ENCODE measurements around the gene ATP8A2.

The ATP8A2 gene

GRCh38 chr13:25421612-25422011 lies 49.8 kb downstream of the ATP8A2 start:
- in situ Hi-C loops (cut with MboI; ENCODE audit: low sequenced_read_pairs, unreplicated experiment) = no loop called here

GRCh38 chr13:25422153-25422552 lies 50.4 kb downstream of the ATP8A2 start:
- in situ Hi-C loops (cut with MboI; ENCODE audit: low sequenced_read_pairs, unreplicated experiment) = no loop called here
- no peak for TF ChIP-seq CTCF (IDR thresholded peaks at IDR 0.05; ENCODE audit: borderline replicate concordance, control extremely low read depth, extremely low read depth, insufficient read depth, missing control alignments)
- DNase-seq (ENCODE audit: low spot score) = no peak

More at GRCh38 chr13:25421612-25422011, 49.8 kb downstream of the ATP8A2 start:
- no peak for TF ChIP-seq CTCF (IDR thresholded peaks at IDR 0.05; ENCODE audit: borderline replicate concordance, control extremely low read depth, extremely low read depth, insufficient read depth, missing control alignments)
- DNase-seq (ENCODE audit: low spot score) = no peak

GRCh38 chr13:25423831-25424230 lies 52.1 kb downstream of the ATP8A2 start:
- no peak for DNase-seq (ENCODE audit: low spot score)
- in situ Hi-C loops (cut with MboI; ENCODE audit: low sequenced_read_pairs, unreplicated experiment) = no loop called here
- no peak for TF ChIP-seq CTCF (IDR thresholded peaks at IDR 0.05; ENCODE audit: borderline replicate concordance, control extremely low read depth, extremely low read depth, insufficient read depth, missing control alignments)

- DNase-seq (ENCODE audit: low spot score) = no peak
- no peak for TF ChIP-seq CTCF (IDR thresholded peaks at IDR 0.05; ENCODE audit: borderline replicate concordance, control extremely low read depth, extremely low read depth, insufficient read depth, missing control alignments)
- in situ Hi-C loops (cut with MboI; ENCODE audit: low sequenced_read_pairs, unreplicated experiment) = no loop called here
These were observed 57.7 kb downstream of the ATP8A2 start for GRCh38 chr13:25429466-25429865.

GRCh38 chr13:25432691-25433090 lies 60.9 kb downstream of the ATP8A2 start:
- in situ Hi-C loops (cut with MboI; ENCODE audit: low sequenced_read_pairs, unreplicated experiment) = no loop called here
- TF ChIP-seq CTCF (IDR thresholded peaks at IDR 0.05; ENCODE audit: borderline replicate concordance, control extremely low read depth, extremely low read depth, insufficient read depth, missing control alignments) = no peak
- no peak for DNase-seq (ENCODE audit: low spot score)

- DNase-seq (ENCODE audit: low spot score) = no peak
- no peak for TF ChIP-seq CTCF (IDR thresholded peaks at IDR 0.05; ENCODE audit: borderline replicate concordance, control extremely low read depth, extremely low read depth, insufficient read depth, missing control alignments)
- in situ Hi-C loops (cut with MboI; ENCODE audit: low sequenced_read_pairs, unreplicated experiment) = no loop called here
These were observed 68.3 kb downstream of the ATP8A2 start for GRCh38 chr13:25440061-25440460.

GRCh38 chr13:25446261-25446660 lies 74.5 kb downstream of the ATP8A2 start:
- no peak for DNase-seq (ENCODE audit: low spot score)
- TF ChIP-seq CTCF (IDR thresholded peaks at IDR 0.05; ENCODE audit: borderline replicate concordance, control extremely low read depth, extremely low read depth, insufficient read depth, missing control alignments) = no peak
- in situ Hi-C loops (cut with MboI; ENCODE audit: low sequenced_read_pairs, unreplicated experiment) = no loop called here
